H9 (cell line): Measurements from ENCODE around the gene MRPS34. TPM values are rescaled to one million over a fixed set of nuclear protein-coding genes. Genes with fewer than 3 reads are reported as not detected.

Experiments
- DNase-seq: peaks from one replicate; pipeline ENCODE4 v3.0.0-alpha.2; 2017
- H2AFZ ChIP-seq: one replicate; pipeline ENCODE4 v1.6.1; 2013; ENCODE audit warnings: mild to moderate bottlenecking, low read length, control low read depth, moderate library complexity
- H2AK5ac ChIP-seq: 2 replicates; pipeline ENCODE4 v1.6.1; 2013; ENCODE audit warnings: low read length, control low read depth, mixed read lengths; ENCODE audit not compliant: insufficient read length
- H2BK120ac ChIP-seq: one replicate; pipeline ENCODE4 v1.6.1; 2013; ENCODE audit warnings: low read depth, mild to moderate bottlenecking, low read length, control low read depth, inconsistent platforms; ENCODE audit not compliant: poor library complexity, severe bottlenecking
- H2BK12ac ChIP-seq: 2 replicates; pipeline ENCODE4 v1.6.1; 2013; ENCODE audit warnings: low read length, control low read depth, mixed read lengths, low read depth; ENCODE audit not compliant: insufficient read length
- H2BK15ac ChIP-seq: 2 replicates; pipeline ENCODE4 v1.6.1; 2013; ENCODE audit warnings: low read depth, low read length, control low read depth
- H2BK20ac ChIP-seq: one replicate; pipeline ENCODE4 v1.6.1; 2013; ENCODE audit warnings: low read depth, mild to moderate bottlenecking, low read length, control low read depth, inconsistent platforms; ENCODE audit not compliant: poor library complexity, severe bottlenecking
- H2BK5ac ChIP-seq: 2 replicates; pipeline ENCODE4 v1.6.1; 2013; ENCODE audit warnings: low read length, control low read depth, mixed read lengths; ENCODE audit not compliant: insufficient read length
- H3K14ac ChIP-seq: 2 replicates; pipeline ENCODE4 v1.6.1; 2013; ENCODE audit warnings: low read length, control low read depth; ENCODE audit not compliant: insufficient read depth
- H3K18ac ChIP-seq: 2 replicates; pipeline ENCODE4 v1.6.1; 2013; ENCODE audit warnings: low read depth, mild to moderate bottlenecking, mixed read lengths, low read length, control low read depth; ENCODE audit not compliant: insufficient read length
- H3K23ac ChIP-seq: 2 replicates; pipeline ENCODE4 v1.6.1; 2013; ENCODE audit warnings: low read length, control low read depth, mixed read lengths, low read depth; ENCODE audit not compliant: insufficient read length
- H3K23me2 ChIP-seq: 2 replicates; pipeline ENCODE4 v1.6.1; 2013; ENCODE audit warnings: low read depth, mild to moderate bottlenecking, mixed read lengths, low read length, control low read depth; ENCODE audit not compliant: insufficient read length, poor library complexity, severe bottlenecking
- H3K27ac ChIP-seq: 2 replicates; pipeline ENCODE4 v1.5.1; 2013; ENCODE audit warnings: low read length, control low read depth, mixed read lengths, low read depth; ENCODE audit not compliant: insufficient read length
- H3K27me3 ChIP-seq: 2 replicates; pipeline ENCODE4 v1.6.1; 2013; ENCODE audit warnings: low read length, control low read depth, inconsistent platforms; ENCODE audit not compliant: insufficient read depth
- H3K4ac ChIP-seq: 2 replicates; pipeline ENCODE4 v1.6.1; 2013; ENCODE audit warnings: low read depth, mild to moderate bottlenecking, control low read depth, inconsistent platforms, low read length, moderate library complexity
- H3K4me1 ChIP-seq: 2 replicates; pipeline ENCODE4 v1.6.1; 2013; ENCODE audit warnings: low read length, control low read depth, inconsistent platforms; ENCODE audit not compliant: insufficient read depth
- H3K4me2 ChIP-seq: 2 replicates; pipeline ENCODE4 v1.6.1; 2013; ENCODE audit warnings: low read length, control low read depth, mixed read lengths; ENCODE audit not compliant: insufficient read length, insufficient read depth
- H3K56ac ChIP-seq: 2 replicates; pipeline ENCODE4 v1.6.1; 2013; ENCODE audit warnings: low read depth, mild to moderate bottlenecking, mixed read lengths, low read length, control low read depth; ENCODE audit not compliant: insufficient read length
- H3K79me1 ChIP-seq: 2 replicates; pipeline ENCODE4 v1.6.1; 2013; ENCODE audit warnings: low read depth, mild to moderate bottlenecking, moderate library complexity, low read length, control low read depth, inconsistent platforms; ENCODE audit not compliant: insufficient read depth, poor library complexity, severe bottlenecking
- H3K79me2 ChIP-seq: 2 replicates; pipeline ENCODE4 v1.6.1; 2013; ENCODE audit warnings: low read length, control low read depth, inconsistent platforms; ENCODE audit not compliant: insufficient read depth
- H3K9ac ChIP-seq: 2 replicates; pipeline ENCODE4 v1.6.1; 2013; ENCODE audit warnings: low read length, control low read depth, mixed read lengths; ENCODE audit not compliant: insufficient read length; ENCODE audit errors: extremely low read depth
- H3K9me3 ChIP-seq: one replicate; pipeline ENCODE4 v1.6.1; 2013; ENCODE audit warnings: low read depth, low read length, inconsistent platforms; ENCODE audit not compliant: control insufficient read depth
- H3T11ph ChIP-seq: one replicate; pipeline ENCODE4 v1.6.1; 2013; ENCODE audit warnings: mild to moderate bottlenecking, low read length, control low read depth, inconsistent platforms
- H4K20me1 ChIP-seq: one replicate; pipeline ENCODE4 v1.6.1; 2013; ENCODE audit not compliant: control insufficient read depth, insufficient read length, insufficient read depth
- H4K5ac ChIP-seq: 2 replicates; pipeline ENCODE4 v1.6.1; 2013; ENCODE audit warnings: low read depth, mild to moderate bottlenecking, mixed read lengths, low read length, control low read depth; ENCODE audit not compliant: insufficient read length
- H4K8ac ChIP-seq: replicated peaks from 2 replicates; pipeline ENCODE4 v1.6.1; 2013; ENCODE audit warnings: low read length, control low read depth, mixed read lengths, low read depth; ENCODE audit not compliant: insufficient read length
- H4K91ac ChIP-seq: 2 replicates; pipeline ENCODE4 v1.6.1; 2013; ENCODE audit warnings: low read depth, mild to moderate bottlenecking, moderate library complexity, mixed read lengths, low read length, control low read depth; ENCODE audit not compliant: insufficient read length
- H3K27ac Mint-ChIP-seq, 3 experiments: 2 replicates in 2 of 3; 3 replicates in 1 of 3; pipeline ENCODE4 v1.8.0; 2020 to 2021; ENCODE audit warnings: mixed read lengths in 3 of 3, mild to moderate bottlenecking in 1 of 3, moderate library complexity in 1 of 3
- H3K27me3 Mint-ChIP-seq: 2 replicates; pipeline ENCODE4 v1.8.0; 2021; ENCODE audit warnings: low read depth, mild to moderate bottlenecking, moderate library complexity, mixed read lengths
- H3K36me3 Mint-ChIP-seq, 3 experiments: 2 replicates in 2 of 3; 3 replicates in 1 of 3; pipeline ENCODE4 v1.8.0; 2020 to 2021; ENCODE audit warnings: low read depth in 3 of 3, mixed read lengths in 3 of 3; ENCODE audit not compliant: insufficient read depth in 1 of 3
- H3K4me1 Mint-ChIP-seq, 2 experiments: 2 replicates each; pipeline ENCODE4 v1.8.0; 2020; ENCODE audit warnings: mixed read lengths in 2 of 2
- H3K4me3 Mint-ChIP-seq, 2 experiments: 2 replicates in 1 of 2; 3 replicates in 1 of 2; pipeline ENCODE4 v1.8.0; 2020 to 2021; ENCODE audit warnings: mild to moderate bottlenecking in 2 of 2, mixed read lengths in 2 of 2, moderate library complexity in 1 of 2
- H3K9me3 Mint-ChIP-seq, 2 experiments: 2 replicates in 1 of 2; 3 replicates in 1 of 2; pipeline ENCODE4 v1.8.0; 2020; ENCODE audit warnings: mild to moderate bottlenecking in 2 of 2, mixed read lengths in 2 of 2, moderate library complexity in 1 of 2
- WGBS: extraction: QIAGEN DNeasy Blood & Tissue Kit; methylation state at CpG from one replicate; pipeline ENCODE4 v1.1.7; 2013; ENCODE audit warnings: missing lambda C conversion rate, low lambda C conversion rate, mixed read lengths; ENCODE audit not compliant: insufficient read length; ENCODE audit errors: extremely low coverage; 5-methylcytosine and 5-hydroxymethylcytosine counted together
- total RNA-seq: library from RNA; stranded (reverse); gene quantifications from 2 replicates; pipeline ENCODE4 v1.2.1, GENCODE V29; 2021
- TF ChIP-seq, protein P1 (sequence below): fragments of 200-600 bp; sonication (generic); conservative IDR thresholded peaks from 3 replicates; pipeline ENCODE4 v1.8.0; 2021; ENCODE audit warnings: antibody characterized with exemption, mild to moderate bottlenecking

The MRPS34 gene
- total RNA-seq, 1 experiment from 2014 or later: 205 TPM

- Histone ChIP-seq H2BK120ac (no peak overlapping the region), H2BK5ac (no peak overlapping the region), H3K27me3 (no peaks in the 10 kb centered on the region), H3K9ac (peak overlapping the region; percentile 66), H3K23me2 (peaks cover 9% of the 10 kb centered on the region), H2BK20ac (no peak overlapping the region), H2BK15ac (no peak overlapping the region), H4K8ac (no peak overlapping the region), H3K14ac (peak overlapping the region; percentile 5; the same call in 1 of the 2 replicates), H3K9me3 (no peaks in the 10 kb centered on the region), H3K18ac (no peak overlapping the region), H3K79me1 (peaks cover 5% of the 10 kb centered on the region), H3K79me2 (no peaks in the 10 kb centered on the region; the same call in 1 of the 2 replicates), H3K4me1 (no peaks in the 10 kb centered on the region), H3T11ph (no peak overlapping the region), H4K5ac (no peak overlapping the region), H2AK5ac (no peak overlapping the region), H4K20me1 (no peaks in the 10 kb centered on the region), H2BK12ac (no peak overlapping the region), H4K91ac (no peak overlapping the region), H3K23ac (no peak overlapping the region), H2AFZ (no peak overlapping the region), H3K4ac (no peak overlapping the region), H3K27ac (no peak overlapping the region), H3K4me2 (peak overlapping the region; percentile 47), H3K56ac (no peak overlapping the region)
- WGBS: no CpG with 5 or more reads among the region's 22 CpGs
- H3K27me3 Mint-ChIP-seq: no peaks in the 10 kb centered on the region; the same call in 1 of the 2 replicates
- peak; percentile 54 for DNase-seq
- peaks cover 11 to 52% (median 33%) of the 10 kb centered on the region in 3 experiments; a peak in 6 of 7 replicates for H3K36me3 Mint-ChIP-seq
- peak overlapping the region; percentile 95 to 98 for H3K4me3 Mint-ChIP-seq
- TF ChIP-seq, protein P1, sequence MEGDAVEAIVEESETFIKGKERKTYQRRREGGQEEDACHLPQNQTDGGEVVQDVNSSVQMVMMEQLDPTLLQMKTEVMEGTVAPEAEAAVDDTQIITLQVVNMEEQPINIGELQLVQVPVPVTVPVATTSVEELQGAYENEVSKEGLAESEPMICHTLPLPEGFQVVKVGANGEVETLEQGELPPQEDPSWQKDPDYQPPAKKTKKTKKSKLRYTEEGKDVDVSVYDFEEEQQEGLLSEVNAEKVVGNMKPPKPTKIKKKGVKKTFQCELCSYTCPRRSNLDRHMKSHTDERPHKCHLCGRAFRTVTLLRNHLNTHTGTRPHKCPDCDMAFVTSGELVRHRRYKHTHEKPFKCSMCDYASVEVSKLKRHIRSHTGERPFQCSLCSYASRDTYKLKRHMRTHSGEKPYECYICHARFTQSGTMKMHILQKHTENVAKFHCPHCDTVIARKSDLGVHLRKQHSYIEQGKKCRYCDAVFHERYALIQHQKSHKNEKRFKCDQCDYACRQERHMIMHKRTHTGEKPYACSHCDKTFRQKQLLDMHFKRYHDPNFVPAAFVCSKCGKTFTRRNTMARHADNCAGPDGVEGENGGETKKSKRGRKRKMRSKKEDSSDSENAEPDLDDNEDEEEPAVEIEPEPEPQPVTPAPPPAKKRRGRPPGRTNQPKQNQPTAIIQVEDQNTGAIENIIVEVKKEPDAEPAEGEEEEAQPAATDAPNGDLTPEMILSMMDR: no peak
- no peaks in the 10 kb centered on the region for H3K9me3 Mint-ChIP-seq
- H3K27ac Mint-ChIP-seq: peak overlapping the region; percentile 98 to 99 (median 99); a peak in 6 of 7 replicates
- peaks cover 3 to 19% of the 10 kb centered on the region in 2 experiments for H3K4me1 Mint-ChIP-seq
Observed at GRCh38 chr16:1771864-1772361, 1.0 kb downstream of the MRPS34 start.
